HL-60/S4 (cell line): ENCODE results near the gene GLRA3.

Source experiments
- in situ Hi-C: fragments of 300-500 bp; cut with MboI; formaldehyde crosslinking; loops from 2 replicates; pipeline ENCODE4 v1.14.3; 2022; ENCODE audit warnings: low sequenced_read_pairs

The GLRA3 gene

DNA sequence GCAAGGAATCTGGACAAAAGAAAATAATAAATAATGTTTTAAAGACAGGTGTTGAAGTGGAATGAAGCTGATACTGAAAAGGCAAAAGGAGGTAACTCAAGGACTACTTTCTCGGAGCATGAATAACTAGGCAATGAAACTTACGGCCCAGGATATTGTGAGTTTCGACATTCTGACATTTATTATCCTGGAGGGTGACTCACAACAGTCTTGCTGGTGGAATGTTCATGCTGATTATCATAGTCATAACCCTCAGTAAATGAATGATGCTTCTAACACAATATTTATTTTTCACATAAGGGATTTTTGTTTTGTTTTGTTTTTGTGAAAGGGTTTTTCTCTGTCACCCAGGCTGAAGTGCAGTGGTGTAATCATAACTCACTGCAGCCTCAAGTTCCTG is 159.8 kb downstream of the GLRA3 start:
- in situ Hi-C loops: no loop called here

DNA sequence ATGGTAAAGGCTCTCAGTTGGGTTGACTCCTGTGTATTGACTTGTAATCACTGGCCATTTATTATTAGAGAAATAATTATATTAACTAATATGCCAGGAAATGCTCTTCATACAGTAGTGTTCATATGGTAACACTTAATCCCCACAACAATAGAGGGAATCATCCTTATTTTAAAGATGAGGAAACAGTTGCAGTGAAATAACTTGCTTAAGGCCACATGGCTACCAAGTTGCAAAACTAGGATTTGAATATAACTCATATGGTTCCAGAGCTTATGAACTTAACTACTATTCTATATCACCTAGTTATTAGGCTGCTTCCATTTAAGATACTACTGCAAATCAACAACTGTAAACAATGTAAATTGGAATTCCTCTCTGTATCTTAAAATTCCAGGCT is 163.2 kb downstream of the GLRA3 start:
- in situ Hi-C loops: no loop called here

DNA sequence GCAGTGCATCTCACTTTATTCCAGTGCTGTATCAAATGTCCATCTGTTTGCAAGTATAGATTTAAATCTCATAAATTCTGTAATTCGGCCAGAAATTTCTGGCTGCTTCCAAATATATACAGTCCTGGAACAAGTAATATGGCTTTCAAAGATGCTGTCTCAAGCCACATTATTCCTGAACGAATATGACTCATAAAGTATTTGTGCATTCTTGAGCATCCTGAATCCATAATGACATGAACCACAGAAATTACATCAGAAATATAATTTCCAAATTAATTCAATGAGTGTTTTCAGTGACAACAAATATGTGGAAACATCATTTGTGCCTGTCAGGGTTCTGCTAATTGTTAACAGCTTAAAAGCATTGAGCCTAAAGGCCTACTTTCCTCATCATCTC is 165.8 kb downstream of the GLRA3 start:
- in situ Hi-C loops: no loop called here

GRCh38 chr4:174658246-174658645 is 170.8 kb downstream of the GLRA3 start:
- in situ Hi-C loops: no loop called here

DNA sequence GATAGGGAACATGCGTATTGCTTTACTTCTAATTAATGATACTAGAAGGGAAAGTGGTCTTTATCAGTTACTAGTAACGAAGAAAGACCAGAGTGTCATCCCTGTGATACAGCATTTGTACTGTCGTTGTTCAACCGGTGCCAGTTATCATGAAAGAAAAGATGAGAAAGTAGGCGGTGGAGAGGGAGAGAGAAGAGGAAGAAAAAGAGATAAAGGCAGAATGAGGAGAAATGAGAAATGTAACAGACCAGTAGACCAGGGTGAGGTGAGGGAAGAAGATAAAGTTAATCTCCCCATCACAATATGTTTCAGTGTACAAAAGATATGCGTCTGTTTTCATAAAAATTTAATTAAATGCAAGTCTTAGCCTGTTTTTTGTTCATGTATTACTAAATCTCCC is 171.6 kb downstream of the GLRA3 start:
- in situ Hi-C loops: no loop called here

DNA sequence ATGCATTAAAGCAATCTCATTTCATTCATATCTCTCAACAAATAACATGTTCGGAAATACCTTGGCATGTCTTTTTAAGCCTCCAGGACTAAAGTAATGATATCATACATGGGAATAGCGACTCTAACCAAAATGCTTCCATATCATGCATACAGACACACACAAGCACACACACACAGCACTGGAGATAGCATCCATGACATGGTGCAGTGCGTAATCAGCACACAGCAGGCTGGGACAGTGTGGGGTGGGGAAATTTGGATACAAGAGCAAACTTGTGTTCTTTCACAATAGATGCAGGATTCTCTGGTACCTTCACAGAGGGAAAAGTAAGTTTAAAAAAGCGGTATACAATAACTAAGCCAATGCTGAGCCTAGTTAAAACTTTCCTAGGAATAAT is 174.4 kb downstream of the GLRA3 start:
- in situ Hi-C loops: no loop called here

- in situ Hi-C loops: no loop called here
Observed at GRCh38 chr4:174650711-174651355, 178.2 kb downstream of the GLRA3 start.

DNA sequence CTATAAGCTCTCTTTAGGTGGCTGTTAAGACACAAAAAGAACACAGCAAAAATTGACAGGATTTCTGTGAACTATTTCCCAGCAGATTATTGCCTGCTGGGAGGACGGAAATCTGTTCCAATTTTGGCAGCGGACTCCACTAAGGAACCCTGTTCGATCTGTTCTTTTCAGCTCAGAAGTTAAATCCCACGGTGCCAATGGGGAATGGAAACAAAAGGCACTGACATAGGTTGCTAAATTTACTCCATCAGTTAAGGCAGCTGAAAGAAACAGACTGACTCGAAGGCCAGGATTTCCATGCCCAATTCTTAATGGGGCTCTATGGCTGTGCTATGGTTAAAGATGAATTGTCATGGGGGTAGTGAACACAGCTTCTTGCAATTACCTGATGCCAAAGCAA is 180.2 kb downstream of the GLRA3 start:
- in situ Hi-C loops: no loop called here

DNA sequence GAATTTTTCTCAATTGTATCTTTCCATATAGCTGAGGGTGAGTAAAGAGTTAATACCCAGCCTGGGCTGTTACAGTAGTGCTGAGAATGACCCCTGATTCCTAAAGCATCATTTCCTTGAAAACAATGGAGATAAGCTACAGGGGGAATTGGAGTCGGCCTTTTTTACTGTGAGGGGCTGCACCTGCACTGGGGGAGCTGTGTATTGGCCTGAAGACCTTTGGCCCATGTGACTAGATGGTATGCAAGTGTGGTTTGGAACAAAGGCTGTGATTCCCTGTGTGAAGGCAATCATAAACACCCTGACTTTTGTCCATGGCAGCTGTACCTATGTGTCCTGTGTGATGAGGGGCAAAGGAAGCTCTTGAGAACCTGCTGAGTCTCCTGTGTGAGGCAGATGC is 182.7 kb downstream of the GLRA3 start:
- in situ Hi-C loops: no loop called here

GRCh38 chr4:174640146-174640545 is 188.9 kb downstream of the GLRA3 start:
- in situ Hi-C loops: no loop called here

- in situ Hi-C loops: loop anchor here (10.0 kb wide), 1 partner anchor 271 kb away; no protein-coding TSS in a partner anchor
Observed at GRCh38 chr4:174635732-174636131, 193.3 kb downstream of the GLRA3 start.

GRCh38 chr4:174633399-174633798 is 195.6 kb downstream of the GLRA3 start:
- in situ Hi-C loops: loop anchor here (10.0 kb wide), 1 partner anchor 269 kb away; no protein-coding TSS in a partner anchor

DNA sequence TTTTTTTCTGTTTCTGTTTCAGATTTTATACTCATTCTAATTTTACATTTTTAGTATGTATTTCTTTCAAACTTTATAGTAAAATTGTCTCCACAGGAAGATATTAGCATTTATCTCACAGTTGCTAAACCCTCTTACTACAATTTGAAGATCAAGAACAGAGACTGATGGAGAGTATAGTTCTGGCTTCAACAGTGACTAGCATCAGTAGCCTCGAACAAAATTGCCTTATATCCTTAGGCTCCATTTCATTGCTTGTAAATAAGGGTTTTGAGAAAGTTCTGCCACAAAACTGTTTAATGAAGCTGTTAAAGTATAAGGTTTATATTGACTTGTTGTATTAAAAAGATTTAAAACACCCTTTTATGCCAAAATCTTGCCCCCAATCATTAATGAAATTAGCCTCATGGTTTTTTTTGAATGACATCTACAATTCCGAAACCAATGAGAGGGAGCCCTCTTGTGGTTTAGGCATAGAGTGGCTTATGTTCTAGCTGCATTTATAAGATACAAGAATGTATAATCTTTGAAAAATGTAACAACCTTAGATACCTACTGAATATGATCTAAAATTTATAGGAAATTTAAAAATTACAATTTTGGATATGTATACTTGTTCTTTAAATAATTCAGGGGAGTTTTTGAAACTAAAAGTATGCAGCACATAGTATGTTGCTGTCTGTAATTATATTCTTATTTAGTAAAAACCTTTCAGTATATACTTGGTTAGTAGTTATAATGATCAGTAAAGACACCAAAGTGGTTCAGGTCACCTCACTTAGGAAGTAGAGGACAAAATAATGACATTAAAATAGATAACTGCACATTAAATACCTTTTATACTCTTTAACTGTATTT is 196.9 kb downstream of the GLRA3 start:
- in situ Hi-C loops: loop anchor here (10.0 kb wide), 1 partner anchor 267 kb away; no protein-coding TSS in a partner anchor

- in situ Hi-C loops: loop anchor here (10.0 kb wide), 1 partner anchor 265 kb away; no protein-coding TSS in a partner anchor
Observed at GRCh38 chr4:174629907-174630450, 199.1 kb downstream of the GLRA3 start.

DNA sequence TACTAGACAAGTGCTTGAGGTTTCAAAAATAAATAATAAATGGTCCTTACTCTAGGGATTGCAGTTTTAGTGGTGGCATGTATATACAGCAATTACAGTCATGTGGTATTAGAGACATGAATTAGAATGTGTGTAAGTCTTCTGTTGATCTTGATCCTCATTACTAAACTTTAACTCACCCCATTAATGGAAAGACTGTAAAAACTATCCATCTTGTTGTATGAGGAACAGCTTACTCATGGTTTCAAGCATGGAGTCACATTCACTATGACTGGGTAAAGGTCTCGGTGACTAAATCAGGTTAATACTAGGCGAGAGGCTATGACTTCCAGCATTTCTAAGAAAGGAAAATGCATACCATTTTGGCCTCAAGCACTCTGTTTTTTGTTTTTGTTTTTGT is 199.8 kb downstream of the GLRA3 start:
- in situ Hi-C loops: no loop called here

GRCh38 chr4:174628191-174628590 is 200.9 kb downstream of the GLRA3 start:
- in situ Hi-C loops: no loop called here

GRCh38 chr4:174627473-174627872 is 201.6 kb downstream of the GLRA3 start:
- in situ Hi-C loops: no loop called here

- in situ Hi-C loops: no loop called here
Observed at GRCh38 chr4:174626342-174627008, 202.6 kb downstream of the GLRA3 start.

GRCh38 chr4:174616661-174617060 is 212.4 kb downstream of the GLRA3 start:
- in situ Hi-C loops: no loop called here

GRCh38 chr4:174613979-174614378 is 215.1 kb downstream of the GLRA3 start:
- in situ Hi-C loops: no loop called here

DNA sequence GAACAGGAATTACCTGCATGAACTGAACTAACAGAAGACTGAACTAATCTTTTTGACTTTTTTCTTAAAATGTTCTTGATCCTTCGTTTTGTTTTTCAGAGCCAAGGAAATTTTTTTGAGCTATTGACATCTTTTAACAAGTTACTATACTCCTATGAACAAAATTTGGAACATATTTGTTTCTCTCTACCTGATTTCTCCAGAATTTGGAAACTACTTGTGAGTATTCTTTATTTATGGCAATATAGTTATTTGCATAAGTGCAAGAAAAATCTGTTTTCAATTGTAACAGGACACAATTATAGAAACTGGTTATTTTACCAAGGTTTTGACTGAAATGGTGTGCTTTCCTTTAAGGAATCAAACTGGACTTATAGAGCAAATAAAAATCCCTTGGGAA is 217.3 kb downstream of the GLRA3 start:
- in situ Hi-C loops: no loop called here
